ENCODE results near the gene DOP1B. TPM values are rescaled to one million over a fixed set of nuclear protein-coding genes. Genes with fewer than 3 reads are reported as not detected.
"Not testable (repeated sequence)": the region's sequence is repeated elsewhere in the genome, so short reads cannot be mapped to it uniquely, and the experiment has no call there.

The DOP1B gene
- total RNA-seq, 2 donors from 2014 or later, result 12.1 to 12.9 TPM

DNA sequence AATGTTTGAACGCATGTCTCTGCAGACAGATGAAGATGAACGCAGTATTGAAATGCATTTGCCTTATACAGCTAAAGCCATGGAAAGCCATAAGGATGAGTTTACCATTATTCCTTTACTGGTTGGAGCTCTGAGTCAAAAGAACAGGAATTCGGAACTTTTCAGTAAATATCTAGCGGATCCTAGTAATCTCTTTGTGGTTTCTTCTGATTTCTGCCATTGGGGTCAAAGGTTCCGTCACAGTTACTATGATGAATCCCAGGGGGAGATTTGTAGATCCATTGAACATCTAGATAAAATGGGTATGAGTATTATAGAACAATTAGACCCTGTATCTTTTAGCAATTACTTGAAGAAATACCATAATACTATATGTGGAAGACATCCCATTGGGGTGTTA is 25.8 kb upstream of the DOP1B start:
- not testable (repeated sequence) for H3K9me3 Mint-ChIP-seq; ATAC-seq; H3K36me3 Mint-ChIP-seq; DNase-seq (ENCODE audit: low spot score in 2 of 2)
- peak overlapping the region in 1 of 2 donors; percentile 77 for H3K27ac Mint-ChIP-seq

DNA sequence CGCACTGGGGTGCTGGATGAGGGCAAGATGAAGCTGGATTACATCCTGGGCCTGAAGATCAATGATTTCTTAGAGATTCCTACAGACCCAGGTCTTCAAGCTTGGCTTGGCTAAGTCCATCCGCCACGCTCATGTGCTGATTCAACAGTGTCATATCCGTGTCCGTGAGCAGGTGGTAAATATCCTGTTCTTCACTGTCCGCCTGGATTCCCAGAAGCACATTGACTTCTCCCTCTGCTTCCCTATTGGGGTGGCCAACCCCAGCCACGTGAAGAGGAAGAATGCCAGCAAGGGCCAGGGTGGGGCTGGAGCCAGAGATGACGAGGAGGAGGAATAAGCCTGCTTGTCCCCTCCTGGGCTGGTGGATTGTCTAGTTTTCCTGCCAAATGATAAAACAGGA is 23.9 kb upstream of the DOP1B start:
- peaks cover 0 to 5% of the 10 kb centered on the region in 2 donors for H3K36me3 Mint-ChIP-seq
- DNase-seq (ENCODE audit: low spot score in 2 of 2) (no peak), ATAC-seq (no peak)
- H3K9me3 Mint-ChIP-seq, result no peaks in the 10 kb centered on the region
- no peak overlapping the region for H3K27ac Mint-ChIP-seq

DNA sequence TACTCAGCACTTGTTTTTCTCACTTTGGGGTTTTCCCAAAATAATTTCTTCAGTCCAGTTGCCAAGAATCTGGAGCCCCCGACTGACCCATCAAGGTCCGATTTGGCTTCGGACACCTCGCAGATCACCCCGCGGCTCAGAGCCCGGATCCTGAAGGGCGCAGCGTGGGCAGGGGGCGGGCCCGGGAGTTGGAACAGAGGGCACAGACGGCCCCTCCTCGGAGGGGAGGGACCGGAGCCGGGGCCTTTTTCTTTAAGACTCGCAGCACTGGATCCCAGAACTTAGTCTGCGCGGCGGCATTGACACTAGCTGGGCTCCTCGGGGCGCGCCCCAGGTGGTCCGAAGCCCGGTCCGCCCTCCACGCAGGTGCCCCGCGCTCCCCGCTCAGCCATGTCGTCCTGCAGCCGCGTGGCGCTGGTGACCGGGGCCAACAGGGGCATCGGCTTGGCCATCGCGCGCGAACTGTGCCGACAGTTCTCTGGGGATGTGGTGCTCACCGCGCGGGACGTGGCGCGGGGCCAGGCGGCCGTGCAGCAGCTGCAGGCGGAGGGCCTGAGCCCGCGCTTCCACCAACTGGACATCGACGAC is 21.7 kb upstream of the DOP1B start, which contains the start of gene CBR3:
Gene CBR3, plus strand, starts transcription at position 277 of the 588 bp plus-strand sequence. Its CDS starts 114 bp downstream, at position 391.
- ATAC-seq (peak; percentile 55 to 70), DNase-seq (ENCODE audit: low spot score in 2 of 2) (peak; percentile 69 to 73)
- Mint-ChIP-seq H3K9me3 (no peaks in the 10 kb centered on the region), H3K27ac (peak within 1 kb of the TSS; percentile 71 to 94), H3K36me3 (peaks cover 0 to 9% of the 10 kb centered on the region in 2 donors)

DNA sequence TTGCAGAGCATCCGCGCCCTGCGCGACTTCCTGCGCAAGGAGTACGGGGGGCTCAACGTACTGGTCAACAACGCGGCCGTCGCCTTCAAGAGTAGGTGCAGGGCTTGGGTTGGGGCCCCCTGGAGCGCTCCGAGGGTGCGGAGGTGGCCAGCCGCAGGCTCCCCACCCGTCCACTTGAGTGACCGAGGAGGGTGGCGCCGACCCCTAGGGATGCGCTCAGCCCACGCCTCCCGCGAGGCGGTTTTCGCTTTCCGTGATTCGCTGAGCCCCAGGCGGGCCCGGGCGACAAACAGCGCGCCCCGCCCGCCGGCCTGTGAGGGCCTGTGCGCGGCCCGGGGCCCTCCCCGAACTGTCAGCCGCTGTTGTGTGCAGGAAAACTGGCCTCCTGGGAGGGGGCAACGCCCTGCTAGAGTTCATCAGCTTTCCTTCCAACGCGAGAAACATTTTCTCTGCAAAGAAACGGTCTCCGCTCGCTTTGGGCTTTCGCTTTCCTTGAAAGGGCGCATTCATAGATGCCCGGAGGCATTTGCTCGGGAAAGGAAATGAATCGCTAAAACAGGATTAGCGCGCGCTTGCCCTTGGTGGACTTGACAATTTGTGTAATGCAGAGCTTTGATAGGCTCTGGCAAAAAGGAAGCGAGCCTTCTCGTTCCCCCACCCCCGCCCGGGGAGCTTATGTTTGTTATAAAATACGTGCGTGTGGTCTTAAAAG is 21.1 kb upstream of the DOP1B start:
- peak; percentile 79 to 83 for ATAC-seq

DNA sequence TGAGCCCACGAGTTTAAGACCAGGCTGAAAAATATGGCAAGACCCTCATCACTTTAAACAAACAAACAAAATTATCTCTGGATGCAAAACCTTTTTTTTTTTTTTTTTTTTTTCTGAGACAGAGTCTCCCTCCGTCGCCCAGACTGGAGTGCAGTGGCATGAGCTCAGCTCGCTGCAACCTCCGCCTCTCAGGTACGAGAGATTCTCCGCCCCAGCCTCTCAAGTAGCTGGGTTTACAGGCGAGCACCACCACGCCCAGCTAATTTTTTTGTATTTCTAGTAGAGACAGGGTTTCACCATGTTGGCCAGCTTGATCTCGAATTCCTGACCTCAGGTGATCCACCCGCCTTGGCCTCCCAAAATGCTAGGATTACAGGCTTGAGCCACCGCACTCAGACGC is 16.8 kb upstream of the DOP1B start:
- not testable (repeated sequence) for H3K27ac Mint-ChIP-seq; ATAC-seq; H3K9me3 Mint-ChIP-seq; DNase-seq (ENCODE audit: low spot score in 2 of 2)
- H3K36me3 Mint-ChIP-seq, result peaks cover 0 to 14% of the 10 kb centered on the region in 2 donors

More for the DNA sequence above, 21.1 kb upstream of the DOP1B start:
- peak; percentile 69 to 75 for DNase-seq (ENCODE audit: low spot score in 2 of 2)
- H3K36me3 Mint-ChIP-seq, result peaks cover 0 to 9% of the 10 kb centered on the region in 2 donors
- H3K27ac Mint-ChIP-seq, result peak overlapping the region; percentile 71 to 94
- no peaks in the 10 kb centered on the region for H3K9me3 Mint-ChIP-seq

DNA sequence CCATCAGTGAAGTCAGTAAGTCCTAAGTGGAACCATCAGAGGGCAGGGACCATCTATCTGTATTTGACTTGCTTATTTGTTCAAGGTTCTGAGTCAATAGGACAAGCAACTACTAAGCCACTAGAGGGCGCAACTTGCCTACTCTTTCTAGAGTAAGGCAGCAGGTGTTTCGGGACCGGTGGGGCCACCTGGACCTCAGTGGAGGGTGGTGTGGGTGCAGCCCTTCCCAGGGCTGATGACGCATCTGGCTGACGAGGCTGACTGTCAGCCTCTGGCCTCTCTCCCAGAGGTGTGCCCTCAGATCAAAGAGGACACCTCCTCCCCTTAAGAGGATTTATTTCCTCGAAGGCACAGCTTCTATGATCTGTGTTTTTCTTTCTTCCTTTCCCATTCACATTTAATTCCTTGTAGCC is 15.1 kb upstream of the DOP1B start:
- H3K36me3 Mint-ChIP-seq, result peaks cover 7 to 17% of the 10 kb centered on the region in 2 donors
- peak overlapping the region in 1 of 2 donors; percentile 55 for H3K27ac Mint-ChIP-seq
- no peaks in the 10 kb centered on the region for H3K9me3 Mint-ChIP-seq
- DNase-seq (ENCODE audit: low spot score in 2 of 2), result peak; percentile 80 to 86
- ATAC-seq, result peak; percentile 96 to 99

DNA sequence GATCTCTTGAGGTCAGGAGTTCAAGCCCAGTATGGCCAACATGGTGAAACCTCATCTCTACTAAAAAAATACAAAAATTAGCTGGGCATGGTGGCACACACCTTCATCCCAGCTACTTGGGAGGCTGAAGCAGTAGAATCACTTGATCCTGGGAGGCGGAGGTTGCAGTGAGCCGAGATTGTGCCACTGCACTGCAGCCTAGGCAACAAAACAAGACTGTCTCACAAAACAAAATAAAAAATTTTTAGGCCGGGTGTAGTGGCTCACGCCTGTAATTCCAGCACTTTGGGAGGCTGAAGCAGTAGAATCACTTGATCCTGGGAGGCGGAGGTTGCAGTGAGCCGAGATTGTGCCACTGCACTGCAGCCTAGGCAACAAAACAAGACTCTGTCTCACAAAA is 12.4 kb upstream of the DOP1B start:
- H3K9me3 Mint-ChIP-seq, result not testable (repeated sequence)

DNA sequence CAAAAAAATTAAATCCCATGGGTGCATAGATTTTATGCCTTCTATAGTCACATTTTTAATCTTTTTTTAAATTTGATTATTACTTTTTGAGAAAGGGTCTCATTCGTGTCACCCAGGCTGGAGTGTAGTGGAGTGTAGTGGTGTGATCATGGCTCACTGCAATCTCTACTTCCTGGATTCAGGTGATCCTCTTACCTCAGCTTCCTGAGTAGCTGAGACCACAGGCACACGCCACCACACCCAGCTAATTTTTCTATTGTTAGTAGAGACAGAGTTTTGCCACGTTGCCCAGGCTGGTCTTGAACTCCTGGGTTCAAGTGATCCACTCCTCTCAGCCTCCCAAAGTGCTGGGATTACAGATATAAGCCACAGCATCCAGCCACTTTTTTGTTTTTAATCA is 11.4 kb upstream of the DOP1B start:
- no peaks in the 10 kb centered on the region for H3K9me3 Mint-ChIP-seq
- ATAC-seq (no peak), DNase-seq (ENCODE audit: low spot score in 2 of 2) (no peak)
- no peak overlapping the region for H3K27ac Mint-ChIP-seq
- H3K36me3 Mint-ChIP-seq, result peaks cover 7 to 13% of the 10 kb centered on the region in 2 donors

More for the DNA sequence above, 12.4 kb upstream of the DOP1B start:
- H3K27ac Mint-ChIP-seq; DNase-seq (ENCODE audit: low spot score in 2 of 2); ATAC-seq: not testable (repeated sequence)
- H3K36me3 Mint-ChIP-seq, result peaks cover 7 to 13% of the 10 kb centered on the region in 2 donors

DNA sequence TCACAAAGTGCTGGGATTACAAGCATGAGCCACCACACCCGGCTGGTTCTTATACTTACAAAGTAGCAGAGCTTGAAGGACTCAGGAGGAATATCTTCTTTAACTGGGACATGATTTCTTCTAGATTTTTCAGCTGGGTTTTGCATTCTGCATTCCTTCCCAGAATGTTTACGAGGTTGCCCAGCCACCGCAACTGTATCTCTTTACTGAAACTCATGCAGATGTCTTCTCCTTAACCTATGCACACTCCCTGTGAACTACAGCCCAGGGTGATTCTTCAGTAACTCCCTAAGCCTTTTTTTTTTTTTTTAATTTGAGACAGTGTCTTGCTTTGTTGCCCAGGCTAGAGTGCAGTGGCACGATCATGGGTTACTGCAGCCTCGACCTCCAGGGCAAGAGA is 8.7 kb upstream of the DOP1B start:
- Mint-ChIP-seq H3K27ac (no peak overlapping the region), H3K36me3 (peaks cover 7 to 8% of the 10 kb centered on the region in 2 donors), H3K9me3 (no peaks in the 10 kb centered on the region)
- DNase-seq (ENCODE audit: low spot score in 2 of 2) (no peak), ATAC-seq (no peak)

DNA sequence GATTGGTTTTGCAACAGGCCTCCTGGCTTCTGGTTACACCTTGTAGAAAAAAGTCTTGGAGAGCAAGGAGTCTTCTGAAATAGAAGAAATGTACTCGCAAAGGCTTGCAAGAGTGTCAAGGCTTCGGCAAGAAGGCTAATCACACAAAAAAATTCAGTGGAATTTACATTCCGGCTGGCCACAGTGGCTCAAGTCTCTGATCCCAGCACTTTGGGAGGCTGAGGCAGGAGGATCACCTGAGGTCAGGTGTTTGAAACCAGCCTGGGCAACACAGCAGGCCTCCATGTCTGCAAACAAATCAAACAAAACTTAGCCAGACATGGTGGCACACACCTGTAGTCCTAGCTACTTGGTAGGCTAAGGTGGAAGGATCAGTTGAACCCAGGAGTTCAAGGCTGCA is 7.7 kb upstream of the DOP1B start:
- no peak overlapping the region for H3K27ac Mint-ChIP-seq
- ATAC-seq, result no peak
- H3K9me3 Mint-ChIP-seq, result no peaks in the 10 kb centered on the region
- peaks cover 7 to 8% of the 10 kb centered on the region in 2 donors for H3K36me3 Mint-ChIP-seq
- no peak for DNase-seq (ENCODE audit: low spot score in 2 of 2)

DNA sequence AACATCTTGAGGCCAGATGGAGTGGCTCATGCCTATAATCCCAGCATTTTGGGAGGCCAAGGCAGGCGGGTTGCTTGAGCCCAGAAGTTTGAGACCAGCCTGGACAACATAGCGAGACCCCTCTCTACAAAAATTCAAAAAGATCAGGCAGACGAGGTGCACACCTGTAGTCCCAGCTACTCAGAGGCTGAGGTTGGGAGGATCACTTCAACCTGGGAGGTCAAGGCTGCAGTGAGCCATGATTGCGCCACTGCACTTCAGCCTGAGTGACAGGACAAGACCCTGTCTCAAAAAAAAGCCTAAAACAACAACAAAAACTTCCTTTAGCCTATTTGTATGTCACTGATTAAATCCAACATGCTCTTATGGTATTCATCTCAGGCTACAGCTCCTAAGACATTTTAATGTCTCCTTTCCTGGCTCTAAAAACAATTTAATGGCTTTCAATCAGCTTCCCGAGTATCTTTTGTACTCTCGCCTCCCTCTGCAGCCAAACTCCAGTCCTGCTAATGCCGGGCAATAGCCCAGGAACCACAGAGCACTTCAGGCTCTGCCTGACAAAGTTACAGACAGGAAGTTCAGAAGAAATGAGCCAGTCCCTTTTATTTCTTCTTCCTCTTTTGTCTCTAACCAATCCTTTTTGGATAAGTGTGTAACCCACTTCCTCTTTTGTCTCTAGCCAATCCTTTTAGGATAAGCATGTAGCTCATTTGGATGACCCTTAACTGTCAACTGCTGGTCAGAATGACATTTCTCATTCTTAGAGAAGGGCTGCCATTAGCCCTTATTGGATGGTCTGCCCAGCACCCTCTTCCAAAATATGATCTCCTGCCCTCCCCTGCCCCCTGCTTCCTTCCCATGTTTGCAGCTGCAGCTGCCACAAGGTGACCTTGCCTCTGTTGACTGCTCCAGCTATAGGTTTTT is 6.6 kb upstream of the DOP1B start:
- peaks cover 7 to 8% of the 10 kb centered on the region in 2 donors for H3K36me3 Mint-ChIP-seq
- DNase-seq (ENCODE audit: low spot score in 2 of 2) (no peak), ATAC-seq (peak in 1 of 2 donors; percentile 72)
- H3K9me3 Mint-ChIP-seq, result no peaks in the 10 kb centered on the region
- H3K27ac Mint-ChIP-seq, result peak overlapping the region; percentile 63 to 65

DNA sequence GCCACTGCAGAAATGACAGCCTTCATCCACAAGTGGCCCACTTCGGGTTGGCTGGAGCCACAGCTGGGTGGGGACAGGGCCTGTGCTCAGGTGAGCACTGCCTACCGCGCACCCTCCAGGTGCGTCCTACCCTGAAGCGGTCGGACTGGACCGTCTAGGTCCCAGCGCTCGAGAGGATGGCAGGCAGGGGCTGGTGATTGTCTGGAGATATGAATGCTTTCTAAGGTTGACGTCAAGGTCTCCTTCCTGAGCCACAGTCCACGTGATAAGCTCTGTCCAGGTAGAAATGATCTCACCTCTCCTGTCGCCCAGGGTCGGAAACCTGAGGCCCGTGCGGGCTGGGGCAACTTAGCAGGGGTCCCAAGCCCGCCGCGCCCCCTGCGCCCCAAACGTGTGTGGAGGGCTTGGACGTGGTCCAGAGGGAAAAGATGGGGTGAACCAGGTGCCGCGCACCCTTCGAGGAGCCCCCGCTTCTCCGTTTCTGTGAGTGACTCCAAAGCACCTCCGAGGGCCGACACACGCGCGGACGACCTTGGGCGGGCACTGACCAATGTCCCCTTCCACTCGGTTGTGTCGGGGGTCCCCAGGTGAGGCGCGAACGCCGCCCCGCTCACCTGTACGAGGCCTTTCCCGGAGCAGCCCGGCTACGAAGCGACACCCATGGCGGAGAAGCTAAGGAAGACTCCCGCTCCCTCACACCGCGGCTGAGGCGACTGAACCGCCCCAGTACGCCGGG is 853 bp upstream of the DOP1B start:
- Mint-ChIP-seq H3K36me3 (no peaks in the 10 kb centered on the region), H3K9me3 (no peaks in the 10 kb centered on the region), H3K27ac (peak overlapping the region in 1 of 2 donors; percentile 88)
- DNase-seq (ENCODE audit: low spot score in 2 of 2), result no peak
- ATAC-seq, result no peak

DNA sequence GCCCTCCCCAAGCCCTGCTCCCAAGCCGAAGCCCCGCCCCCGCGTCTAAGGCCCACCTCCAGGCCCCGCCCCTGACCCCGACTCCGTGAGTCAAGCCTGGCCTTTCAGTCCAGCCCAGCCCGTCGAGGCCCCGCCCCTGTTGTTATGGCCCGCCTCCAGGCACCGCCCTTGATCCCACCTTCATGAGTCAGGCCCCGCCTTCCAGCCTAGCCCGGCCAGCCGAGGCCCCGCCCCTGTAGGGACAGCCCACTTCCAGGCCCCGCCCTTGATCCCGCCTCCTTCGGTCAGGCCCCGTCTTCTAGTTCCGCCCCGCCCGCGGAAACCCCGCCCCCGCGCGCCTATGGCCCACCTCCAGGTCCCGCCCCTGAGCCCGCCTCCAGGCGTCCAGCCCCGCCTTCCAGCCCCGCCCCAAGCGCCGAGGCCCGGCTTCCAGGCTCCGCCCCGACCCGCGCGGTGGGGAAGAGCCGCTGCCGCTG is 247 bp upstream of the DOP1B start:
- no peaks in the 10 kb centered on the region for H3K36me3 Mint-ChIP-seq

DNA sequence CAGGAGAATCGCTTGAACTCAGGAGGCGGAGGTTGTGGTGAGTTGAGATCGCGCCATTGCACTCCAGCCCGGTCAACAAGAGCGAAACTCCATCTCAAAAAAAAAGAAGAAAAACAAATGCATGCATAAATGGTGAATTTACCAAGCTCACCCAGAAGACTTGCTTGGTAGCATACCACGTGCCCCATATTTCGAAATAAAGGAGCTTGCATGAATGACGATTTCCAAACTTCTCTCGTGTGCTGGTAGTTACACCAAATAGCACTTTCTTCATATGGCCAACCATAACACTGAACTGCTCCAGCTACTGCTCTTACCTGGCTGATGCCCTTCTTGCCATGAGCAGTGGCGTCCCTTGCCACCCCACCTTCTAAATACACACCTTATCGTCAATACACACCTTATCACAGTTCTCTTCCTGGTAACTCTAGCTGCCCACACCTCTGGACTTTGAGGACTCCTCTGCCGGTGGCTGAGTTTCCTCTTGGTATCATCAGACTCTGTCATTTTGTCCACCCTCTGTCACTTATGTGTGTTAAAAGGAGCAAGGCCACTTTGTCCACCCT is 2.8 kb downstream of the DOP1B start:
- H3K36me3 Mint-ChIP-seq, result no peaks in the 10 kb centered on the region
- no peaks in the 10 kb centered on the region for H3K9me3 Mint-ChIP-seq
- ATAC-seq (no peak), DNase-seq (ENCODE audit: low spot score in 2 of 2) (no peak)
- no peak overlapping the region for H3K27ac Mint-ChIP-seq

More for the DNA sequence above, 247 bp upstream of the DOP1B start:
- H3K9me3 Mint-ChIP-seq, result no peaks in the 10 kb centered on the region
- peak overlapping the region in 1 of 2 donors; percentile 88 for H3K27ac Mint-ChIP-seq
- ATAC-seq (peak; percentile 87 to 91), DNase-seq (ENCODE audit: low spot score in 2 of 2) (peak; percentile 100)

DNA sequence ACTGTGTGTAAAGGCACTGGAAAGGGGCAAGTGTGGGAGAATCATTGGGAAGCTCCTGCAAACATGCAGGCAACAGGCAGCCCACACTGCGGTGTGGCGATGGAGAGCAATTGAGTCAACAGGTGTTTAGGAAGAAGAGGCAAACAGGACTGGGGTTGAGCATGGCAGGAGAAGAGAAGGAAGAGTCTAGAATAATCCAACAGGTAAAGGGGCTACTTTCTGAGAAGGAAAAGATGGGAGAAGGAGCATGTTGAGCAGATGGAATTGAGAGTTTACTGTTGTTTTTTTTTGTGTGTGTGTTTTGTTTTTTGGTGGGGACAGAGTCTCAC is 4.2 kb downstream of the DOP1B start:
- H3K9me3 Mint-ChIP-seq, result no peaks in the 10 kb centered on the region
- no peak for ATAC-seq
- DNase-seq (ENCODE audit: low spot score in 2 of 2), result no peak
- no peaks in the 10 kb centered on the region for H3K36me3 Mint-ChIP-seq
- no peak overlapping the region for H3K27ac Mint-ChIP-seq

DNA sequence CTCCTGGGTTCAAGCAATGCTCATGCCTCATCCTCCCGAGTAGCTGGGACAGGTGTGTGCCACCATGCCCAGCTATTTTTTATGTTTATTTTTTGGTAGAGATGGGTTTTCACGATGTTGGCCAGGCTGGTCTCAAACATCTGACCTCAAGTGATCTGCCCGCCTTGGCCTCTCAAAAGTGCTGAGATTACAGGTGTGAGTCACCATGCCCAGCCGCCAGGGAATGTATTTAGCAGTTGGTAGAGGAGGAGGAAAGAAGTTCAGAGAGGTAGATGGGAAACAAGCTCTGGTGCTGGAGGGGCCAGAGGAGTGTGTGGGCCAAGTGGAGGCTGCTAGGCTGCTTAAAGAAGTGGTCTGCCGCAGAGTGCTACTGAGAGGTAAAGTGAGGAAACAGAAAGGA is 6.0 kb downstream of the DOP1B start:
- ATAC-seq, result no peak
- Mint-ChIP-seq H3K36me3 (no peaks in the 10 kb centered on the region), H3K9me3 (no peaks in the 10 kb centered on the region), H3K27ac (peak overlapping the region; percentile 30 to 53)
- DNase-seq (ENCODE audit: low spot score in 2 of 2), result no peak

Measured in activated naive CD4-positive, alpha-beta T cell treated with anti-CD3 and anti-CD28 coated beads, Interleukin-2, amount 50 U/mL, for 72 hours (primary cell).